ENCODE results near the gene TAOK3.
"Not testable (repeated sequence)": the region's sequence is repeated elsewhere in the genome, so short reads cannot be mapped to it uniquely, and the experiment has no call there.

The TAOK3 gene

GRCh38 chr12:118334939-118335567 is 37.7 kb downstream of the TAOK3 start:
- DNase-seq: no peak

DNA sequence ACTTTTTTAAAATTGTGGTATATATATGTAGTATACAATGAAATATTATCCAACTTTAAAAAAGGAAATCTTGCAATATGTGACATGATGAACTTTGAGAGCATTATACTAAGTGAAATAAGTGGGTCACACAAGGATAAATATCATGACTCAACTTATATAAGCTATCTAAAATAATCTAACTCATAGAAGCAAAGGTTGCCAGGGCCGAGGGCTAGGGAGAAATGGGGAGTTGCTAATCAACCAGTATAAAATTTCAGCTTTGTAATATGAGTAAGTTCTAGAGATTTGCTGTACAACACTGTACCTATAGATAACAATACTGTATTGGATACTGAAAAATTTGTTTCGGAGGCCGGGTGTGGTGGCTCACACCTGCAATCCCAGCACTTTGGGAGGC is 38.5 kb downstream of the TAOK3 start:
- no peak for DNase-seq

GRCh38 chr12:118332511-118332910 is 40.2 kb downstream of the TAOK3 start:
- no peak for DNase-seq

DNA sequence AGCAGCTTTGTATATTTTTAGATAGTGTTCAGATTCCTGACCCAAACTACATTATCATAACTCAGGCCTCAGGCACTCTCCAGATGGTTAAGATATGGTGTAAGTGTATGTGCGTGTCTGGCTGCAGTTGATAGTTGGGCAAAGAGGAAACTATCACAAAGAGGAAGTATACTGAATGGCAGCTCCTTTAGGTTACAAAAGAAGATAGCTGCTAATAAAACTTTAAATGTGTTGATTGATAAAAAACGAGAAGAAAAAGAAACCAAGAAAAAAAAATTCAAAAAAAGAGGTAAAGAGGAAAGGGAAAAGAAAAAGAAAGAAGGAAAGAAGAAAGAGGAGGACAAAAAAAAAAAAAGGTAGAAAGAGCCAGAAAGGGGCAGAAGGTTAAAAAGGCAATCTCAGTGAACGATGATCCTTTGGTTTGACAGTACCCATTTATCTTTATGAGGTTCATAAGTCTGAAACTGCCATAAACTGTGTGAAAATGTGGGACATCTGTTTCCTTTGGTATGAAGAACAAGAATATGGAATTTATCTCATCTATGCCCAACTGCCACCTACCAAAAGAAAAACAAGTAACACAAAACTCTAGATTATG is 42.2 kb downstream of the TAOK3 start:
- DNase-seq: no peak

DNA sequence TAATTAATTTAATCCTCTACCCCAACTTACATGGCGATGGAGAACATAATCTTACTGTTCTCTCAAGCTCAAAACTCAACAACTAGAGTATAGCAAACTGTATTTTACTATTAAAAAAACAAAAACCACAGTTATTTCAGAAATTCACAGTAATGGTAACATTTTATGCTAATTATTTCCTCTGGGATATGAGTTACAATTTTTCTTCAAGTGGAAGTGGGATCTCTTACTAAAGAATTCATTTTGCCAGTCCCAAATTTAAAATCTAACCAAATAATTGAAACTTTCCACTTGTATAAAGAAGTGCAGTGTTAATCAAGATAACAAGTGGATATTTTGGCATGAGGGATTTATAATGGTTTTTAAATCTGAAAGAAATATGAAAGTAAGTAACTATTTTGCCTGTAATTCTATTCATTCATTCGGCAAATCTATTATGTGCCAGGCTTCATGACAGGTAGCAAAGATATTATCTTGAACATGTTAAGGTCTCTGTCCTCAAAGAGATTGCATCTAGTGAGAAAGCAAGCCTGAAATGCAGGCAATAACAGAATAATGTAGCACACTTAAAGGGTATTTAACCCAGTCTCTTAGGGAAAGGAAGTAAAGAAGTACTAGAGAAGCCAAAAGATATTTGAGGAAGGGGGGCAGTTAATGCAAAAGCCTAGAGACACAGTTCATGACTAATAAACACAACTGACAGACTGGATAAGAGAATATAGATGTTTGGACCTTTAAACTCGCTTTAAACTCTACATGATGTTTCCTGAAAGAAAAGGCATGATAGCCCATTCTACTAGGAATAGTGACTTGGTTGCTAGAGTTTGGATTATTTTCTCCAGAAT is 44.0 kb downstream of the TAOK3 start:
- no peak for DNase-seq

DNA sequence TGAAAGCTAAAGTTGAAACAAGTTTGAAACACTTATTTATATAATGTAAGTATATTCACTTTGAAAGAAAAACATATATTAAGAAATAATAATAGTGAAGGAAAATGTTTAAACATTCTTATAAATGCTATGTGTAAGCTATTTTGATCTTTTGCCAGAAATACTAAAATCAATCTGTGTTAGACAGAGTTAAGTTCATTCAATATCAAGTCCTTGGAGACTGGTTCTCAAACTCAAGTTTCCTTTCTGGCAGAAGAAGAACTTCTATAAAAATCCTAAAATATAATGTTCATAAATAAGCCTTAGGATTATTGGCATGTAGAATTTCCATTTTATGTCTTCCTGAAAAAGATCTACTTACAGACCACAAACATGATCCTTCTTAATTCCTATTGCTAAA is 45.3 kb downstream of the TAOK3 start:
- no peak for DNase-seq

GRCh38 chr12:118326991-118327390 is 45.7 kb downstream of the TAOK3 start:
- no peak for DNase-seq

GRCh38 chr12:118325081-118325480 is 47.6 kb downstream of the TAOK3 start:
- no peak for DNase-seq

DNA sequence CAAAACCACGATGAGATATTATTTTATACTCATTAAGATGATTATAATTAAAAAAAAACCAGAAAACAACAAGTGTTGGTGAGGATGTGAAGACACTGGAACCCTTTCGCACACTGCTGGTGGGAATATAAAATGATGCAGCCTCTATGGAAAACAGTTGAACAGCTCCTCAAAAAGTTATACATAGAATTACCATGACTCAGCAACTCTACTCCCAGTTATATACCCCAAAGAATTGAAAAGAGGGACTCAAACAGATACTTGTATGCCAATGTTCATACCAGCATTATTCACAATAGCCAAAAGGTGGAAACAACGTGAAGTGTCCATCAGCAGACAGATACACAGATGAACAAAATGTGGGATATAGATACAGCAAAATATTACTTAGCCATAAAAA is 53.1 kb downstream of the TAOK3 start:
- no peak for DNase-seq

GRCh38 chr12:118318744-118319143 is 54.0 kb downstream of the TAOK3 start:
- DNase-seq: no peak

- no peak for DNase-seq
These were observed 55.0 kb downstream of the TAOK3 start for GRCh38 chr12:118317729-118318128.

- no peak for DNase-seq
These were observed 56.9 kb downstream of the TAOK3 start for GRCh38 chr12:118315821-118316220.

- DNase-seq: no peak
These were observed 60.1 kb downstream of the TAOK3 start for GRCh38 chr12:118312578-118312977.

GRCh38 chr12:118311666-118312065 is 61.0 kb downstream of the TAOK3 start:
- DNase-seq: no peak

GRCh38 chr12:118310320-118310719 is 62.4 kb downstream of the TAOK3 start:
- no peak for DNase-seq

DNA sequence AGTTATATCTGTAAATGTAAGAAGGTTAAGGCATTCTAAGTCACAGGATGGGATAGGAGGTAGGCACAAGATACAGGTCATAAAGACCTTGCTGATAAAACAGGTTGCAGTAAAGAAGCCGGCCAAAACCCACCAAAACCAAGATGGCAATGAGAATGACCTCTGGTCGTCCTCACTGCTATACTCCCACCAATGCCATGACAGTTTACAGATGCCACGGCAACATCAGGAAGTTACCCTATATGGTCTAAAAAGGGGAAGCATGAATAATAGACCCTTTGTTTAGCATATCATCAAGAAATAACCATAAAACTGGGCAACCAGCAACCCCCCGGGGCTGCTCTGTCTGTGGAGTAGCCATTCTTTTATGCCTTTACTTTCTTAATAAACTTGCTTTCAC is 64.7 kb downstream of the TAOK3 start:
- not testable (repeated sequence) for DNase-seq

- DNase-seq: no peak
These were observed 65.4 kb downstream of the TAOK3 start for GRCh38 chr12:118307069-118307954.

- DNase-seq: no peak
These were observed 68.6 kb downstream of the TAOK3 start for GRCh38 chr12:118304093-118304492.

GRCh38 chr12:118302053-118302452 is 70.7 kb downstream of the TAOK3 start:
- no peak for DNase-seq

DNA sequence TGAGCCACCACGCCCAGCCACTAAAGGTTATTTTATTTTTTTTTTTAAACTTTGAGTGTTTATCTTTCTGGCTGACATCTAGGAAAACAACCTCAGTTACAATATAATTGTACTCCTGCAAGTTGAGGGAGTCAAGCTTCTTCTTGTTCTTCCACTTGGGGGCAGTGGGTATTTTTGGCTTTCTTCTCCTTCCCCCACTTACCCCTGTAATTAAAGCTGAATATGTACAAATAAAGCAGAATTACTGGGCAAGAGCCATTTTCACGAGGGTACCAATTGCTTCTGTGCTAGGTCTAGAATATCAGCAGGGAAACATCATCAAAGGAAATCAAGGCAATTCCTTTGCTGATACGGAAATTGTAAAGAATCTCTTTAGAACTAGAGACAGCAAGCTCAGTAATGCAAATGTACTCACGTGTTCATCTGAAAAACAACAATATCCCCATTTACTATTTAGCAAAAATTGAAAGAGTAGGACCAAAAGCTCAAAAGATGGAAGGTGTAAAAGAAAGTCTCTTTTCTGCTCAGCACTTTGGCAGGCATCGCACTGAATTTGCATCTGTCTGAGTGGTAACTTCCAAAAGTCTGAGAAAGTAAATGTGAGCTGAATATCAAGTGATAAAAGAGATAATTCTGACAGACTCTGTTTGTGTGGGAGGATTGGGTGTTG is 72.8 kb downstream of the TAOK3 start:
- no peak for DNase-seq

DNA sequence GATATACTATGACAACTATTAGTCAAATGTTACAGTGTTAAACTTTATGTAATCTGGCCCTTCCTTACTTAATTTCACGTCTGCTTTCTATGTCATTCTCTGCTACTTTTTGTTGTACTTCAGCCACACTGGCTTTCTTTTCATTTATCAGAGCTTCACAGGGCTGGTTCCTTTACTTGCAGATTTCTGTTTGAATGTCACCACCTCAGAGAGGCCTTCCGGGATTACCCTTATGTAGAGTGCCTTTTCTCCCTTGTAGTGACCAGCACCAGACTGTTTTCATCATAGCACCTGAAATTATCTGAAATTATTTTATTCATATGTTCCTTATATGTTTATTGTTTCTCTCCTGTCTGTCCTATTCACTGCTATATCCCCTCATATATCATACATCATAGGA is 75.4 kb downstream of the TAOK3 start:
- DNase-seq: no peak

DNA sequence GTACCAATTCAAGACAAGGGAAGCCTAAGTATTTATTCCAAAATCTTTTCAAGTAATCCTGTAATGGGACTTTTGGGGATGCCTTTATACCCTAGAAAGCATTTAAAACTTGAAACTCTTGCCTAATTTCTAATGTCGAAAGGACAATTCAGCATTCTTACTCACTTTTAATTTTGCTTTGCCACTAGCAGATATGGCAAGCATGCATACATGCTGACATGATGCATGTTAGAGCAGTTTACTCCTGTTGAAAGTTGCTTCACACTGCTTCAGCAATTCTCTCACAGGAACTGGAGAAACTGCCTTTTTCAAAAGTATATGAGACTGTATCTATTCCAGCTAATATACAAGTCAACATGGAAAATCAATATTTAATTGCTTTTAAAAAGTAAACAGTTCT is 79.9 kb downstream of the TAOK3 start:
- DNase-seq: no peak

- no peak for DNase-seq
These were observed 82.6 kb downstream of the TAOK3 start for GRCh38 chr12:118290130-118290529.

Data from NCI-H2107 (cell line).